H1 (cell line): Measurements from ENCODE around the gene FAM237A. TPM values are rescaled to one million over a fixed set of nuclear protein-coding genes. Genes with fewer than 3 reads are reported as not detected.

ENCODE experiments used
- CTCF ChIA-PET: fragments of 300-600 bp; sonication (Branson Sonifier 250); formaldehyde crosslinking; loops from one replicate; lab custom pipeline; 2021; ENCODE audit not compliant: partially characterized antibody; lab: Charles Lee
- POLR2A ChIA-PET: fragments of 300-600 bp; sonication (Branson Sonifier 250); formaldehyde crosslinking; loops from one replicate; lab custom pipeline; 2021; ENCODE audit warnings: inconsistent platforms; ENCODE audit not compliant: partially characterized antibody; lab: Charles Lee
- DNase-seq, 2 experiments: peaks; one replicate each; pipeline versions ENCODE4 v3.0.0 to v3.0.0-alpha.2; 2010 to 2022; ENCODE audit warnings: low spot score in 2 of 2, low read depth in 1 of 2, mixed read lengths in 1 of 2
- FAIRE-seq: peaks from 2 replicates; lab custom pipeline; 2011; peaks lifted over from hg19 to GRCh38; lab: Jason Lieb, UNC
- H2AFZ ChIP-seq: 2 replicates; pipeline ENCODE4 v1.8.1; 2012; ENCODE audit warnings: low read length, inconsistent platforms
- H2AK5ac ChIP-seq: 2 replicates; pipeline ENCODE4 v1.6.1; 2013; ENCODE audit warnings: low read depth, low read length
- H2BK120ac ChIP-seq: replicated peaks from 2 replicates; pipeline ENCODE3; 2013; ENCODE audit warnings: low read depth, low read length, inconsistent platforms
- H2BK12ac ChIP-seq: 2 replicates; pipeline ENCODE4 v1.6.1; 2013; ENCODE audit warnings: low read depth, low read length
- H2BK15ac ChIP-seq: 2 replicates; pipeline ENCODE4 v1.6.1; 2013; ENCODE audit warnings: low read length
- H2BK20ac ChIP-seq: 2 replicates; pipeline ENCODE4 v1.6.1; 2013; ENCODE audit warnings: low read length
- H2BK5ac ChIP-seq: 2 replicates; pipeline ENCODE4 v1.6.1; 2013; ENCODE audit warnings: low read depth, low read length
- H3K14ac ChIP-seq: 2 replicates; pipeline ENCODE4 v1.6.1; 2013; ENCODE audit warnings: inconsistent platforms; ENCODE audit not compliant: insufficient read length
- H3K18ac ChIP-seq: 2 replicates; pipeline ENCODE4 v1.6.1; 2013; ENCODE audit warnings: low read length; ENCODE audit errors: extremely low read depth
- H3K23ac ChIP-seq: 2 replicates; pipeline ENCODE4 v1.6.1; 2013; ENCODE audit warnings: inconsistent platforms; ENCODE audit not compliant: insufficient read length
- H3K23me2 ChIP-seq: 2 replicates; pipeline ENCODE4 v1.6.1; 2013; ENCODE audit warnings: low read depth, low read length
- H3K27ac ChIP-seq: 2 replicates; pipeline ENCODE4 v1.6.1; 2011; ENCODE audit warnings: low read depth, low read length, inconsistent platforms
- H3K27me3 ChIP-seq, 4 experiments: replicated peaks in 1 of 4; 1 replicate in 1 of 4; 2 replicates in 3 of 4; pipeline versions ENCODE4 v1.6.1 to v1.8.1; 2011 to 2013; ENCODE audit warnings: low read length in 3 of 4, mild to moderate bottlenecking in 3 of 4, inconsistent platforms in 2 of 4, mixed read lengths in 2 of 4, moderate library complexity in 1 of 4; ENCODE audit not compliant: control insufficient read depth in 3 of 4, insufficient read depth in 3 of 4; ENCODE audit errors: extremely low read depth in 1 of 4
- H3K36me3 ChIP-seq, 4 experiments: 2 replicates each; pipeline versions ENCODE4 v1.6.1 to v1.8.1; 2011 to 2013; ENCODE audit warnings: mild to moderate bottlenecking in 4 of 4, low read length in 3 of 4, moderate library complexity in 2 of 4, control low read depth in 1 of 4, inconsistent platforms in 1 of 4; ENCODE audit not compliant: insufficient read depth in 4 of 4, control insufficient read depth in 2 of 4
- H3K4ac ChIP-seq: replicated peaks from 2 replicates; pipeline ENCODE3; 2013; ENCODE audit warnings: low read length, low read depth, mixed read lengths, inconsistent platforms; ENCODE audit not compliant: insufficient read length
- H3K4me1 ChIP-seq, 4 experiments: replicated peaks in 1 of 4; 1 replicate in 1 of 4; 2 replicates in 3 of 4; pipeline versions ENCODE4 v1.6.1 to v1.8.1; 2011 to 2013; ENCODE audit warnings: low read length in 3 of 4, inconsistent platforms in 2 of 4, mixed read lengths in 1 of 4; ENCODE audit not compliant: insufficient read depth in 4 of 4, control insufficient read depth in 3 of 4
- H3K4me2 ChIP-seq, 2 experiments: 2 replicates each; pipeline versions ENCODE4 v1.6.1 to v1.8.1; 2011 to 2013; ENCODE audit warnings: low read depth in 2 of 2, low read length in 2 of 2, control low read depth in 1 of 2, inconsistent platforms in 1 of 2, mild to moderate bottlenecking in 1 of 2; ENCODE audit not compliant: insufficient read depth in 1 of 2
- H3K4me3 ChIP-seq, 4 experiments: fragments of 200-600, 300-600 bp in 1 of 4; sonication (generic), shearing (Covaris generic), sonication (Bioruptor Twin) in 1 of 4; 2 replicates each; pipeline versions ENCODE4 v1.5.1 to v1.8.1; 2011 to 2016; ENCODE audit warnings: low read length in 4 of 4, low read depth in 3 of 4, control low read depth in 2 of 4, inconsistent platforms in 2 of 4, mild to moderate bottlenecking in 2 of 4, mixed read lengths in 1 of 4, moderate library complexity in 1 of 4; ENCODE audit not compliant: insufficient read depth in 2 of 4; ENCODE audit errors: extremely low read depth in 1 of 4
- H3K56ac ChIP-seq: replicated peaks from 2 replicates; pipeline ENCODE3; 2013; ENCODE audit warnings: low read depth, mild to moderate bottlenecking, mixed read lengths, low read length, inconsistent platforms; ENCODE audit not compliant: insufficient read length
- H3K79me1 ChIP-seq: 2 replicates; pipeline ENCODE4 v1.6.1; 2013; ENCODE audit warnings: low read depth, low read length, control low read depth
- H3K79me2 ChIP-seq, 2 experiments: 2 replicates each; pipeline versions ENCODE4 v1.6.1 to v1.8.1; 2012 to 2013; ENCODE audit warnings: low read length in 2 of 2, mild to moderate bottlenecking in 2 of 2, inconsistent platforms in 1 of 2; ENCODE audit not compliant: insufficient read depth in 2 of 2, control insufficient read depth in 1 of 2
- H3K9ac ChIP-seq, 4 experiments: replicated peaks in 1 of 4; 1 replicate in 1 of 4; 2 replicates in 3 of 4; pipeline versions ENCODE4 v1.6.1 to v1.8.1; 2011 to 2013; ENCODE audit warnings: low read depth in 3 of 4, low read length in 3 of 4, control low read depth in 2 of 4, mild to moderate bottlenecking in 2 of 4, moderate library complexity in 2 of 4, inconsistent platforms in 1 of 4; ENCODE audit errors: extremely low read depth in 1 of 4
- H3K9me3 ChIP-seq, 2 experiments: 2 replicates each; pipeline versions ENCODE4 v1.6.1 to v1.8.1; 2012 to 2013; ENCODE audit warnings: mild to moderate bottlenecking in 2 of 2, moderate library complexity in 2 of 2, control low read depth in 1 of 2, inconsistent platforms in 1 of 2, low read depth in 1 of 2, low read length in 1 of 2, mixed read lengths in 1 of 2; ENCODE audit not compliant: insufficient read depth in 2 of 2
- H4K20me1 ChIP-seq, 2 experiments: replicated peaks in 1 of 2; 2 replicates each; pipeline versions ENCODE3 to v1.8.1; 2011 to 2013; ENCODE audit warnings: inconsistent platforms in 2 of 2, low read length in 2 of 2, mild to moderate bottlenecking in 1 of 2; ENCODE audit not compliant: insufficient read depth in 2 of 2, control insufficient read depth in 1 of 2
- H4K5ac ChIP-seq: 2 replicates; pipeline ENCODE4 v1.6.1; 2013; ENCODE audit warnings: low read length, low read depth, mixed read lengths, inconsistent platforms; ENCODE audit not compliant: insufficient read length
- H4K8ac ChIP-seq: 2 replicates; pipeline ENCODE4 v1.8.0; 2013; ENCODE audit warnings: mild to moderate bottlenecking, moderate library complexity, low read length, inconsistent platforms; ENCODE audit not compliant: insufficient read depth; ENCODE audit errors: extremely low read depth
- H4K91ac ChIP-seq: replicated peaks from 2 replicates; pipeline ENCODE3; 2013; ENCODE audit warnings: low read length, mixed read lengths, inconsistent platforms; ENCODE audit not compliant: insufficient read length
- TBP ChIP-seq: IDR thresholded peaks from 2 replicates; pipeline ENCODE4 v1.6.1; 2011; ENCODE audit warnings: low read depth, low read length, improper control_type of control experiment
- polyA plus RNA-seq, 7 experiments: library from polyadenylated mRNA; depleted of rRNA in 3 of 7; stranded (reverse) in 5 of 7; unstranded in 2 of 7; fragments of >200 nt in 5 of 7; fragments of 200-250 nt in 2 of 7; gene quantifications; 1 replicate in 5 of 7; 2 replicates in 1 of 7; 4 replicates in 1 of 7; pipeline versions ENCODE4 v1.2.1 to v1.2.3, GENCODE V29; 2011 to 2013; ENCODE audit warnings: missing spikeins in 2 of 7, mixed read lengths in 2 of 7
- total RNA-seq: library from RNA; stranded (reverse); fragmentation: NEBNext Ultra II Directional; extraction: Animal tissue kit (Norgen Biotek cat#: 25700); gene quantifications from 2 replicates; pipeline ENCODE4 v1.2.1, GENCODE V29; 2021

FAM237A gene
- total and polyA plus RNA-seq, 2 of the 8 experiments (the other 6 are each of a cell fraction or from before 2014, with no cell fraction given), result not detected

DNA sequence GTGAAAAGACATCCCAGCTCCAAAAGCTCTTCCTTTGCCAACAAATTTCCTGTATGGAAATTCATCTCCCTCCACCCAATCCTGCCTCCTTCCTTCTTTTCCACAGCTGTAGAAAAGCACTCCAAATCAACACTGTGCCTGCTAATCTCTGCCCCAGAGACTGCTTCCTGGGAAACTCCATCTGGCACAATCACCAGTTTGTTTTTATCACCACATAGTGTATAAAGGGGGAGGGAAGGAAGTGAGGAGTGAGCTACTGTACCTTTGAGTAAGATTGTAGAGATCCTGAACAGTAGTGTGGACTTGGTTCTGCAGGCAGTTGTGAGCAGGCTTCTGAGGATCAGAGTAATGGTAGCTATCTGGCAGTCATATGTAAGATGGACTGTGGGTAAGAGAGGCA is 14.7 kb upstream of the FAM237A start:
- Histone ChIP-seq H4K5ac (no peak overlapping the region), H4K8ac (no peak overlapping the region), H3K4me3 (no peak overlapping the region), H3K23ac (no peak overlapping the region), H2BK120ac (no peak overlapping the region), H3K9ac (no peak overlapping the region), H2BK20ac (no peak overlapping the region), H3K79me1 (no peaks in the 10 kb centered on the region), H3K18ac (no peak overlapping the region), H2BK15ac (no peak overlapping the region), H2AK5ac (no peak overlapping the region), H3K36me3 (no peaks in the 10 kb centered on the region), H2BK5ac (no peak overlapping the region), H3K9me3 (no peaks in the 10 kb centered on the region), H3K4ac (no peak overlapping the region), H4K20me1 (no peaks in the 10 kb centered on the region), H3K4me2 (no peak overlapping the region), H2BK12ac (no peak overlapping the region), H3K27ac (no peak overlapping the region), H4K91ac (no peak overlapping the region), H3K4me1 (peaks cover 0 to 5% (median 0%) of the 10 kb centered on the region in 4 experiments; a peak in 3 of 7 replicates), H3K79me2 (no peaks in the 10 kb centered on the region), H2AFZ (no peak overlapping the region), H3K14ac (no peak overlapping the region), H3K27me3 (no peaks in the 10 kb centered on the region), H3K56ac (no peak overlapping the region), H3K23me2 (no peaks in the 10 kb centered on the region)
- POLR2A ChIA-PET, result no interaction called here
- DNase-seq, result no peak
- TF ChIP-seq TBP, result no peak
- CTCF ChIA-PET, result interaction anchor here (1.1 to 1.6 kb wide), 2 partner anchors 13 to 71 kb away, joined by 4 to 9 read pairs; no protein-coding TSS in a partner anchor
- FAIRE-seq, result no peak
